ENCODE measurements around the gene WWOX.

GRCh38 chr16:78281115-78281514, 181.7 kb downstream of the WWOX start:
- TF ChIP-seq CTCF (conservative IDR thresholded peaks at IDR 0.05; ENCODE audit: low read depth, low read length) (no peak), MXI1 (IDR thresholded peaks at IDR 0.05; ENCODE audit: borderline replicate concordance, low read depth, low read length) (no peak), POLR2A (IDR thresholded peaks at IDR 0.05; ENCODE audit: low read depth, low read length) (no peak), RFX5 (IDR thresholded peaks at IDR 0.05; ENCODE audit: low read depth, low read length) (no peak), RAD21 (IDR thresholded peaks at IDR 0.05; ENCODE audit: low read length) (no peak), CEBPB (IDR thresholded peaks at IDR 0.05; ENCODE audit: low read depth, low read length) (no peak), NFE2L2 (IDR thresholded peaks at IDR 0.05; ENCODE audit: low read depth, low read length) (no peak), RCOR1 (IDR thresholded peaks at IDR 0.05; ENCODE audit: insufficient replicate concordance, low read length) (no peak), MAZ (IDR thresholded peaks at IDR 0.05; ENCODE audit: borderline replicate concordance, low read depth, low read length) (no peak), MAFK (IDR thresholded peaks at IDR 0.05; ENCODE audit: low read depth, low read length) (no peak), FOS (IDR thresholded peaks at IDR 0.05; ENCODE audit: low read depth, low read length) (no peak), SMC3 (IDR thresholded peaks at IDR 0.05; ENCODE audit: low read depth, low read length) (no peak), USF2 (IDR thresholded peaks at IDR 0.05; ENCODE audit: low read depth, low read length) (no peak)
